Body of pancreas (tissue), 4 donors: ENCODE measurements around the gene LINC00632. TPM values are rescaled to one million over a fixed set of nuclear protein-coding genes. Genes with fewer than 3 reads are reported as not detected.

Source experiments
- ATAC-seq: fragments of 150-250 bp; one replicate; pipeline ENCODE4 v1.9.1; 2016
- DNase-seq, 4 donors: peaks; one replicate each; pipeline ENCODE4 v3.0.0-alpha.2; 2019
- H3K27ac ChIP-seq, 4 donors: fragments of 200-600 bp; sonication (generic); 1 replicate in 3 of 4; 2 replicates in 1 of 4; pipeline versions ENCODE4 v1.5.1 to v1.6.1; 2016 to 2019; ENCODE audit warnings: mild to moderate bottlenecking in 1 of 4, mixed read lengths in 1 of 4, moderate library complexity in 1 of 4
- H3K27me3 ChIP-seq, 2 donors: fragments of 200-600 bp; sonication (generic); one replicate each; pipeline ENCODE4 v1.6.0; 2016; ENCODE audit warnings: mild to moderate bottlenecking in 1 of 2
- H3K36me3 ChIP-seq, 2 donors: fragments of 200-600 bp; sonication (generic); replicated peaks in 1 of 2; 2 replicates each; pipeline ENCODE4 v1.5.1; 2016; ENCODE audit warnings: low read depth in 2 of 2; ENCODE audit not compliant: insufficient read depth in 1 of 2
- H3K4me1 ChIP-seq: fragments of 200-600 bp; sonication (generic); one replicate; pipeline ENCODE4 v1.6.0; 2016
- H3K4me3 ChIP-seq, 2 donors: fragments of 200-600 bp; sonication (generic); 1 replicate in 1 of 2; 2 replicates in 1 of 2; pipeline ENCODE4 v1.5.1; 2016 to 2019
- H3K9me3 ChIP-seq, 3 donors: fragments of 200-600 bp; sonication (generic); 1 replicate in 2 of 3; 2 replicates in 1 of 3; pipeline ENCODE4 v1.5.1; 2016
- CTCF ChIP-seq, 7 experiments: fragments of 450-650 bp in 4 of 7; fragments of 200-600 bp in 3 of 7; sonication (generic) in 3 of 7; IDR thresholded peaks; one replicate each; pipeline ENCODE4 v1.5.1; 2016 to 2019; ENCODE audit warnings: antibody characterized with exemption in 7 of 7
- POLR2A ChIP-seq, 3 donors: fragments of 450-650 bp; IDR thresholded peaks; one replicate each; pipeline ENCODE4 v1.6.1; 2016; ENCODE audit warnings: antibody characterized with exemption in 3 of 3, mild to moderate bottlenecking in 2 of 3
- WGBS, 2 donors: methylation state at CpG; one replicate each; pipeline ENCODE4 v1.1.5; 2017; 5-methylcytosine and 5-hydroxymethylcytosine counted together
- intact Hi-C: fragments of 100-400 bp; cut with DNase I; formaldehyde crosslinking; loops from one replicate; pipeline ENCODE4 v1.15.1; 2023
- total RNA-seq, 2 donors: library from RNA; depleted of rRNA; stranded (reverse); fragments of >200 nt; gene quantifications; one replicate each; pipeline ENCODE4 v1.1.0, GENCODE V29; 2016

The LINC00632 gene
- total RNA-seq, 2 donors from 2014 or later: 7.8 to 88.3 TPM

- 62 to 89% methylated on average over 1 of the region's 1 CpG for WGBS, 2 donors
- intact Hi-C loops: no loop called here
- H3K4me3 ChIP-seq: no peak overlapping the region
Measured at GRCh38 chrX:140822184-140822583, 112.6 kb downstream of the LINC00632 start.

GRCh38 chrX:140822861-140823260 is 113.3 kb downstream of the LINC00632 start:
- intact Hi-C loops: no loop called here
- TF ChIP-seq CTCF (IDR thresholded peaks at IDR 0.05): no peak
- no peak for TF ChIP-seq POLR2A (IDR thresholded peaks at IDR 0.05)
- Histone ChIP-seq H3K27ac (no peak overlapping the region), H3K4me3 (no peak overlapping the region), H3K36me3 (no peaks in the 10 kb centered on the region), H3K4me1 (no peaks in the 10 kb centered on the region), H3K9me3 (no peaks in the 10 kb centered on the region), H3K27me3 (no peaks in the 10 kb centered on the region)
- DNase-seq: no peak
- WGBS, 2 donors: 68 to 81% methylated on average over 3 of the region's 3 CpGs
- no peak for ATAC-seq

More at GRCh38 chrX:140822184-140822583, 112.6 kb downstream of the LINC00632 start:
- TF ChIP-seq POLR2A (IDR thresholded peaks at IDR 0.05) (no peak), CTCF (IDR thresholded peaks at IDR 0.05) (no peak)
- Histone ChIP-seq H3K27ac (no peak overlapping the region), H3K27me3 (no peaks in the 10 kb centered on the region), H3K4me1 (no peaks in the 10 kb centered on the region), H3K9me3 (no peaks in the 10 kb centered on the region), H3K36me3 (no peaks in the 10 kb centered on the region)
- ATAC-seq: no peak
- no peak for DNase-seq

- no peak for DNase-seq
- no peaks in the 10 kb centered on the region for H3K9me3 ChIP-seq
- no peak overlapping the region for H3K4me3 ChIP-seq
- H3K4me1 ChIP-seq: no peaks in the 10 kb centered on the region
- no peak for ATAC-seq
- TF ChIP-seq CTCF (IDR thresholded peaks at IDR 0.05) (no peak), POLR2A (IDR thresholded peaks at IDR 0.05) (no peak)
- H3K27me3 ChIP-seq: no peaks in the 10 kb centered on the region
- no peak overlapping the region for H3K27ac ChIP-seq
- WGBS, 2 donors: 69 to 86% methylated on average over 2 of the region's 2 CpGs
- no peaks in the 10 kb centered on the region for H3K36me3 ChIP-seq
- intact Hi-C loops: no loop called here
Measured at GRCh38 chrX:140836874-140837273, 127.3 kb downstream of the LINC00632 start.

Other genes with a start within 250 kb of the LINC00632 start
- not detected for gene SOX3, start 204.7 kb upstream of the LINC00632 start, total RNA-seq